ENCODE data around the gene SOCS3.

Gene SOCS3, protein sequence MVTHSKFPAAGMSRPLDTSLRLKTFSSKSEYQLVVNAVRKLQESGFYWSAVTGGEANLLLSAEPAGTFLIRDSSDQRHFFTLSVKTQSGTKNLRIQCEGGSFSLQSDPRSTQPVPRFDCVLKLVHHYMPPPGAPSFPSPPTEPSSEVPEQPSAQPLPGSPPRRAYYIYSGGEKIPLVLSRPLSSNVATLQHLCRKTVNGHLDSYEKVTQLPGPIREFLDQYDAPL

DNA sequence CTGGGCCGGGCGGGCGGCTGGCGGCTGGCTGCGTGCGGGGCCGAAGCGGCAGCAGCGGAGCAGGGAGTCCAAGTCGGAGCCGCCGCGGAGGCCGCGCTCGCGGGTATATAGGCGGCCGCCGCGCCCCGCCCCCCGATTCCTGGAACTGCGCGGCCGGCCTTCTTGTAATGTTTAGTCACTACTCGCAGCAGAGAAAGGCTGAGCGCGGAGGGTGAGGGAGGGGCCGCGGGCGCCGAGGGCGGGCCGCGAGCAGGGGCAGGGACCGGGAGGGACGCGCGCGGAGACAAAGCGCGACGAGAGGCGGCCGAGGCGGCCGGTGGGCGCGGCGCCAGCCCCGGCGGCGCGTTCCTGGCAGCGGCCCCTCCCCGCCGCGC lies at the start of gene SOCS3:
Gene SOCS3 (minus strand): TSS at position 81 of the 374 bp plus-strand sequence. CDS start 982 bp downstream, outside the sequence.
- DNase-seq, result peak; percentile 98

DNA sequence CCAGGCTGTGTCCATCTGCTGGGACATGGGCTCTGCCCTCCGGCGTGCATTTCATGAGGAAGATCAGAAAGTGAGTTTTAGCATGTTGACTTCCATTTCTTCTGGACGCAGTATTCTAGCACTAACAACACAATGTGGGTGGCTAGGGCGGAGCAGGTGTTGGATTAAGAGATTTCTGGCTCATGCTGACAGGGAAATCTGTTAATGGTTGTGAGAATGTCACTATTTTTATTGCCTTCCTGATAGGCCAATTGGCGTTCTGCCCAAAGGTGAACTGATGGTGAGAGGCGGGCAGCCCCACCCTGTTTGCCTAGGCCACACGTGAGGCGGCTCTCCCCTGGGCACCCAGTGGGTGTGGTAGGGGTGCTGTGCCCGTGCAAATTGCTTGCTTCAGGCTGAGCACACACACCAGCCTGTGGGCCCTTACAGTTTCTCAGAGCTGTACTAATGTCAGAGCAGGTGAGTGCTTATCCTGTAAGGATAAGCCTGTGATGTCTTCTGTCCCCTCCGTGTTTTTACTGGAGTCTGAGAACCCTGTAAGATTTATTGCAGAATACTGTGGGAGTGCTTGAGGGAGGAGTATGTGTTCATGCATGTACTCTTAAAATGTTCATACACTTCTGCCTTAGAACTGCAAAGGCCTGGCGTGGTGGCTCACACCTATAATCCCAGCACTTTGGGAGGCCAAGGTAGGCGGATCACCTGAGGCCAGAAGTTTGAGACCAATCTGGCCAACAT lies 49.5 kb upstream of the SOCS3 start:
- no peak for DNase-seq

DNA sequence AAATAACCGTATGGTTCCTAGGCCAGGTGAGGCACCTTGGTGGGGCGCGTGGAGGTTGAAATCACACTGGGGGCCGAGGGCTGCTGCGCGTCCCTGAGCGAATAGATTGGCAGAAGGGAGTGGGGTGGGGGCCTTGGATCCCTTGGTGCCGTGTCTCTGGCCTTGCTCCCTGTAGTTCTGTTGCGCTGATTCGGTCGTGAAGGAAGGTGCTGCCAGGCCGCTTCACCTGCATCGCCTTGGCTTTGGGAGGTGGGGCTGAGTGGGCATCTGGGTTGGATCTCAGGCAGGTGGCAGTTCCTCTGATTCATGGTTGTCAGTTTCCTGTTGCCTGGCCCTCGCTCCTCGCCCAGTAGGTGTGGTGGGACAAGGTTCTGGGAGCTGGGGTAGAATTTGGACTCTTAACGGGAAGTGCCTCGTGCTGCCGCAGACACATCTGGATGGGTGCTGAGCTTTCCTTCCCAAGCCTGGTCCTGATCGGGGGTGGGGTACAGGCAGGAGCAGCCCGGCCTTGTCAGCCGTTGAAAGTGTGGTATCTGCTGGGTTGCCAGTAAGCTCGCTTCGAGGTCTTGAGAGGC lies 48.7 kb upstream of the SOCS3 start:
- no peak for DNase-seq

DNA sequence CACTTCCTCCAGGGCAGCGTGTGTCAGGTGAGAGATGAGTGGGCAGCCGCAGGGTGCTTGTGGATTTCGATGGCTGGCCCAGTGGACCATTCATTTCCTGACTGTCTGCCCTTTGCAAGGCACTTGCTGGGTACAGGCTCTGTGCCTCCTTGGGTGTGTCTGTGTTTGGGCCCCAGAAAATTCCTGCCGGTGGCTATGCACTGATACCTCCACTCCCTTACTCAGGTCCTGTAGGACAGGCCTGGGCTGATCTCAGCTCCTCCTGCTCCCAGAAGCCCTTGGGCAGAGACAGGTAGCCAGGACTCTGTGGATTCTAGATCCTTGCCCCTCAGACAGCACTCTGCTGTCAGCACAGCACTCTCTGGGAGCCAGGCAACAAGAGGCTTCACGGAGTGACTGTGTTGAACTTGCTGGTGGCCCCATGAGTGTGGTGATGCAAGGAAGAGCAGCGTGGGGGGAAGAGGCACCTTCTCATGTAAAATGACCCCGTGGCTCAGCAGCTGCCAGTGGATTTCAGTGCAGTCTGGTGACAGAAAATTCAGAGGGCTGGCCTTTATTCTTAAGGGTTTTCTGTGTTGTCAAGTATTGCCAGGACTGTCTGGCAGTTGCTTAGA lies 47.6 kb upstream of the SOCS3 start:
- DNase-seq, result no peak

DNA sequence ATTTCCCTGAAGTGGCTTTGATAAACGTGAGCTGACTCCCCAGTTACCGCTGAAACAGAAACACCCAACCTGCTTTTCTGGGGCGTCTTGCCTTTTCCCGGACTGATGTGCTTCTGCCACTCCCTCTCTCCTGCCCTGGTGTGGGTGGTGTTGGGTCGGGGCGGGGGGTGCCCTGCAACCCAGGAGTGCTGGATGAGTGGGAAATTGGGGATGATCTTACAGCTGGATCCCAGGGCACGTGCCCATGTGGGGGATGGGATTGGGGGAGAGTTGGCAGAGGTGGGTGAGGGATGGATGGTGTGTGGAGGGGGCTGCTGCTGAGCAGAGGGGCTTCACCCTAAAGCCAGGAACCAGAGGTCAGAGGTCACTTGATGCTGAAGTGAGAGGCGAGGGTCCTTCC lies 47.0 kb upstream of the SOCS3 start:
- DNase-seq, result no peak

DNA sequence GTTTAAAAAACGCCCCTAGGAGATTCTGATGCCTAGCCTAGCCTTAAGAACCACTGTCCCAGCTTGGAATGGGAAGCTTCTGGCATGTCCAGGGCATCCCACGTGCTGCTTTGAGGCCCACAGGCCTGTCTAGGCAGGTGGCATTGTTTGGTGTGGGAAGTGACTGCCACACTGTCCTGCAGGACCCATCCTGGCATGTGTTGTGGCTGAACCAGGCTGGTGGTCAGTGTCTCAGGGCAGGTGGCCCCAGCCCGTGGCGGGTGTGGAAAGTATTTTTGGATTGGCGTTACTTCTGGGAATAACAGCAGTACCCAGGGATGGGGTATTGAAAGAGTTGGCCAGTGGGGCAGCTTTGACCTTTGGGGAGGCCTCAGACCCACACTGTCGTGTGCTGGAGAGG lies 46.5 kb upstream of the SOCS3 start:
- no peak for DNase-seq

DNA sequence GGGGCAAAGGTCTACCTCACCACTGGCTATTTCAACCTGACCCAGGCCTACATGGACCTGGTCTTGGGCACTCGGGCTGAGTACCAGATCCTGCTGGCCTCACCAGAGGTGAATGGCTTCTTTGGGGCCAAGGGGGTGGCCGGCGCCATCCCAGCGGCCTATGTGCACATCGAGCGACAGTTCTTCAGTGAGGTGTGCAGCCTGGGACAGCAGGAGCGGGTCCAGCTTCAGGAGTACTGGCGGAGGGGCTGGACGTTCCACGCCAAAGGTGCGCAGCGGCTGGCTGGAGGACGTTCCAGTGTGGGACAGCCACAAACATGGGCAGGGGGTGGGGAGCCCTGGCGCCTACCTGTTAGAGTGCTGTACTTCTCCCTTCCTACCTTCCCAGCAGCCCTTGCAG lies 43.9 kb upstream of the SOCS3 start:
- DNase-seq, result no peak

DNA sequence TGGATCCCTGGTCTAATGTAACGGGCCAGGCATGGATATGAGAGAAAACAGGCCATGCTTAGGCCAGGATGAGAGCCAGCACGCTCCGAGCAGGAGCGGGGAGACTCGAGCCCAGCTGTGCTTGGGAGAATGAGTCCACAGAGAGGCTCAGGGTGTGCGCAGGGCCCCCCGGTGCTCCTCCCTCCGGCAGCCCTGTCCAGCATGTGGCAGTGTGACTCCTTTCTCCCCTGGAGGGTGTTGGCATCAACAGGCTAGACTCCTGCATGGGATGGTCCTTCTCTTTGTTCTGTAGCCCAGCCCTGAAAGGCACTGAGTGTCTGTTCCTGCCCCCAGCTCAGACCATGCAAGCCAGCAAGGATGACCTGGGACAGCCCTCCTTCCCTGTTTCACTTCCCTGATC lies 42.0 kb upstream of the SOCS3 start:
- DNase-seq, result no peak

DNA sequence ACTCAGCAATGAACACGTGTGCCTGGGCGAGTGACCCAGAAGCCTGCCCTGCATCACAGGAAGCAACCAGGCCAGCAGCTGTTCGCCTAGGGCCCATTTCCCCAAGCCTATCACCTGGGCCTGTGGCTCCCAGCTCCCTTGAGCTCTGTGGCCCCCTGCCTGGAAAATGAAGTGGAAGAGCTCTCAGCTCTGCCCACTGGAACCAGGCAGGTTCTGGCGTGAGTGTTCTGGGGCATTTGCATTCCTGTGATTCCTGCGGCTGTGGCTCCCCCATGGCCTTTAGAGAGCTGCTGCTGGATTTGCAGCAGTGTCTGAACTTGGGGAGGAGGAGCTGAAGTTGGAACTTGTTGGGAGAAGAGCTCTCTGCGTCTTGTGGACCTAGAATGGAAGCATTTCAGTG lies 41.4 kb upstream of the SOCS3 start:
- no peak for DNase-seq

DNA sequence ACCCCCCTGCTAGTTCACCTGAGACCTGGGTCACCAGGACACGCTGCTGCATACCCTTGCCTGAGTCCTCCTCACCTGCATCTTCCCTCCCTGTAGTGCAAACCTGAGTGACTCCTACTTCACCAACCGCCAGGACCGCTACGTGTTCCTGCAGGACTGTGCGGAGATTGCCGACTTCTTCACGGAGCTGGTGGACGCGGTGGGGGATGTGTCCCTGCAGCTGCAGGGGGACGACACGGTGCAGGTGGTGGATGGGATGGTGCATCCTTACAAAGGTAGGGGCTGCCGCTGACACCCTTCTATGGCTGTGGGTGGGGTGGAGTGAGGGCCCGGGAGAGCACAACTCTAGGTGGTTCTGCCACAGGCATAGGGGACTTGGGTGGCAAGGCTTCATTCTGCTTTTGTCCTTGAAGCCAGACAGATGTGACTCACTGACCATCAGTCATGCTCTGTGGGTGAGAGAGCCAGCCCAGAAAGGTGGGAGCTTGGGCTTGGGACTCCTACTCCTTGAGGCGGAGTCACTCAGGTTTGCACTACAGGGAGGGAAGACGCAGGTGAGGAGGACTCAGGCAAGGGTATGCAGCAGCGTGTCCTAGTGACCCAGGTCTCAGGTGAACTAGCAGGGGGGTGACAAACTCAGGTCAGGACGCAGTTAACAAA lies 40.8 kb upstream of the SOCS3 start:
- DNase-seq, result no peak

DNA sequence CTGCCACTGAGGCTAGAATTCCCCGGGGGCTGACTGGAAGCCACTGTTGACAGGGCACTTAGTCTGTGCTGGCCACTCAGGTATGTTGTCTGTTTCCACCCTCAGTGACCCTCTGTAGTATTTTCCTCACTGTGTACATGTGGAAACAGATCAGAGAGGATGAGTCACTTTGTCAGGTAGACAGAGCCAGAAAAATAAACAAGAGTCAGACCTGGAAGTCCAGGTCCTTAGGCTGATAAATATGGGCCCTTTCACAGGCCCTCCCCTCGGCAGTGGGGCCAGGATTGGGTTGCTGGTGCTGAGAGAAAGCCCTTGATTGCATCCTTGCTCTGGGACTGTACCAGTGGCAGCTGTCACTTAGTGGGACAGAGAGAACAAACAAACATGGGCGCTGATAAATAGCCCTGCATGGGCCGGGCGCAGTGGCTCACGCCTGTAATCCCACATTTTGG lies 39.8 kb upstream of the SOCS3 start:
- DNase-seq, result no peak

DNA sequence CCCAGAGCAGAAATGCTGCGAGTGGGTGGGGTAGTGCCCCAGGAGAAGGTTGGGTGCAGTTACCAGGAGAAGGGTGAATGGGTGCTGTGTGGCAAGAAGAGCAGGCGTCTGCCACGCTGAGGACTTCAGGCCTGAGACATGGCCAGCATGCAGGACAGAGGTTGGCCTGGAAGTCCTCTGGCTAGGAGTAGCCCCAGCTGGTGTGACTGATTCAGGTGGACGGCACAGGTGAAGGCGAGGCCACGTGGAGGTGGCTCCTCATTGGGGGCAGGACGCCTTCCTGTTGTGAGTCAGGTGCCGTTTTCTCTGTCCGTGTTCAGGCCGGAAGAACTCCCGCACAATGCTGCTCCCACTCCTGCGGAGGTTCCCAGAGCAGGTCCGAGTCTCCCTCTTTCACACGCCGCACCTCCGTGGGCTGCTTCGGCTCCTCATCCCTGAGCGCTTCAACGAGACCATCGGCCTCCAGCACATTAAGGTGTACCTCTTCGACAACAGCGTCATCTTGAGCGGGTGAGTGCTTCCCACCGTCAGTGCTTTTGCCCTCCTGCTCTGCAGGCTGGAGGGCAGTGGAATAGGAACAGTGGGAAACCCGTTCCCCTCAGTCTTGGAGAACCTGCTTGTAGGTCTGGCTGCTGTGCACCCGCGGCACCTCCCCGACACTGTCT lies 39.3 kb upstream of the SOCS3 start:
- DNase-seq, result no peak

DNA sequence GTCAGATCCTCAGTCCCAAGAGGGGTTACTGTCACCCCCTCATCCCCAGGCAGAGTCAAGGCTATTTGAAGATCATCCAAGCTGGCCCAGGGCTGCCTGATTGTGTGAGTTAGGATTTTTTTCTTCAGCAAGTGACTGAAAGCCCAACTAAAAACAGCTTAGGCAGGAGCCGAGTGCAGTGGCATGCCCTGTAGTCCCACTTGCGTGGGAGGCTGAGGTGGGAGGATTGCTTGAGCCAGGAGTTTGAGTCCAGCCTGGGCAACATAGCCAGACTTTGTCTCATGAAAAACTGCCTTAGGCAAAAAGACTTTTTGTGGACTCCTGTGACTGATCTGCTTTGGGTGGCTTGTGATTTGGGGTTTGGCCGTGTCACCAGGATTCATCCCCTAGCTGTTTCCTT lies 38.5 kb upstream of the SOCS3 start:
- no peak for DNase-seq

DNA sequence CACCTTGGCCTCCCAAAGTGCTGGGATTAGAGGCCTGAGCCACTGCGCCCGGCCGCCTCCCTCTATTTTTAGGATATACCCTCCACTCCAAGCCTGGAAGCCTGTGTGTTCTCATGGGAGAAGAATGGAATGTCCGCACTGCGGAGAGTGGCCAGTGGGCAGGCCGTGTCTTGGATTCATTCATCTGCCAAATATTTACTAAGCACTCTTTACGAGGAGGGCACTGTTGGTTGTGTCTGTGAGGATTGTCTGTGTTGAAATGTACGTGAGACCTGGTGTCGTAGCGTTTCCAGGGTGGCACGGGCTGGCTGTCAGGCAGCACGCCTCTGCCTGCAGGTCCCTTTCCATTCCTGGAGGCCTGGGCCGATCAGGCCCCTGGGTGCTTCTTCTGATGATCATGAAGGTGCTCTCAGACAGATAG lies 37.8 kb upstream of the SOCS3 start:
- DNase-seq, result no peak

DNA sequence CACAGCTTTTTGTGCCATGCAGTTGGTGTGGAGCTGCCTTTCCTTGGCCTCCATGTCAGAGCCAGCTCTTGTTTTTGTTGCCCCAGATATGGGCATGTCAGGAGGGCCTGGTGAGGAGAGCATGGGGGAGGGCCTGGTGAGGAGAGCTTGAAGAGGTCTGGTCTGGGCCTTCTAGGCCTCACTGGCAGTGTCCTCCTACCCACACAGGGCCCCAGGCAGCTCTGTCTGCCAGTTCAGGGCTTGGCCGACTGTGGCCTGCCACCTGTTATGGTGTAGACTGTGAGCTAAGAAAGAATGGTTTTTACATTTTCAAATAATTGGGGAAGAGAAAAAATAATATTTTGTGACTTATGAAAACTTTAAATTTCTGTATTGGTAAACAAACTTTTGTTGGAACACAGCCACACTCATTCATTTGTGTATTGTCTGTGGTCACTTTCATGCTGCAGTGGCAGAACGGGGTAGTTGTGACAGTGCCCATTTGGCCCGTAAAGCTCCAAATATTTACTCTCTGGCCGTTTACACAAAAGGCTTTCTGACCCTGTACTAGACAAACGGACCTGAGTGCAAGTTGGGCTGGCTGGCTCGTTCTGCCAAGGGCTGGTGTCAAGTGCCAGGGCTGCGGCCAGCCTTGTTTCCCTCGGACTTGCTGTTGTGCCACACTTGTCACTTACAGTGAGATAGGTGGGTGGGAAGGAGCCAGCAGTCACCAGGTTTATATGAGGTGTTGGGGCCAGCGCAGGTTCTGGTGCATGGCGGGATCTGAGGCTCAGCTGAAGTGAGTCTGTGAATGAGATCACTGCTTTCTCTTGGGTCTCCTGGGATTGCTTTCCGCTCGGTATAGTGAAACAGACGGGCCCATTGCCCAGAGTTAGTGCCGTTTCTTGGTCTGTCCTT lies 36.8 kb upstream of the SOCS3 start:
- DNase-seq, result no peak

DNA sequence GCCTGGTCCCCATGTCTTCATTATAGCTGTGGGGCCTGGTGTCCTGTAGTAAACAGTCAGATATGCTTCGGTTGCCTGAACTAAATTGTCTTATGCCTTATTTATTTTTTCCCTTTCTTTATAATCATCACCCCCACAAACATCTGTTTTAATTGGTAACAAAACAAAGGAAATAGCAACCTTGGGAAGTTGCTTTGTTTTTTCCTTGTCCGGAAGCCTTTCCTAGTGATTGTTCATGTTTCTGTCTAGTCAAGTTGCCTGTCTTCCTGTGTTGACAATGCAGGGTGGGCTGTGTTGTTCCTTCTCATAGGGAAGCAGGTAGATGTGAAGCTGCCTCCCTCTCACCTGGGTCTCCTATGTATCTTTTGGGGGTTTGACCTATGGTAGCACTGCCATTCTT lies 35.3 kb upstream of the SOCS3 start:
- no peak for DNase-seq

DNA sequence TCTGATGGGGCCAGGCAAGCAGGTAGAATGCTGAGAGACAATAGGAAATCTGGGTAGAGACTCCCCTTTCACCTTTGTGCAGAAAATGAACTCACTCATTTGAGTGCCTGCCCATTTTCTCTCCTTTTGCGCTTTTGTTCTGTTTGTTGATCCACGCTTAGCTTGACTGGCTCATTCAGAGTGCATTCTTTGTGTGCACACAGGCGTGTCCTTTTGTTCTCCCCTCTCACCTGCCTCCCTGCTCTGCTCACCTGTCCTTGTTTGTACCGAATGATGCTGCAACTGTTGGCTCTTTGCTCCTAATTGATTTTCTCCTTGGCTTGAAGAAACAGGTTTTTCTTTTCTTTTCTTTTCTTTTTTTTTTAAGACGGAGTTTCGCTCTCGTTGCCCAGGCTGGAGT lies 34.3 kb upstream of the SOCS3 start:
- no peak for DNase-seq

DNA sequence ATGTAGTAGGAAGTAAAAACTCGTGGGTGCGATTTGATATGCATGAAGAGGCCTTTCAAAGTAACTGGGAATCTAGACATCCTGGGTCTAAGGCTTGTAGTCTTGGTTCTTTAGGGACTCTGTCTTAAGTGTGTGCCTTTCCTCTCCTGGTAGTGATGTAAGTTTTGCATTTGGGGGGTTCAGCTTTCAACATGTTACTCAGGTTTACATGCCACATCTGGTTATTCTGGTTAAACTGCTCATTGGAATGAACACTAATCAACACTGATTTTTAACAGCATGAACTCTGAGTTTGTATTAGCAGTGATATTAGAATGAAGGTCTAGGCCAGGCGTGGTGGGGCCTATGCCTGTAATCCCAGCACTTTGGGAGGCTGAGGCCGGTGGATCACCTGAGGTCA lies 33.7 kb upstream of the SOCS3 start:
- no peak for DNase-seq

DNA sequence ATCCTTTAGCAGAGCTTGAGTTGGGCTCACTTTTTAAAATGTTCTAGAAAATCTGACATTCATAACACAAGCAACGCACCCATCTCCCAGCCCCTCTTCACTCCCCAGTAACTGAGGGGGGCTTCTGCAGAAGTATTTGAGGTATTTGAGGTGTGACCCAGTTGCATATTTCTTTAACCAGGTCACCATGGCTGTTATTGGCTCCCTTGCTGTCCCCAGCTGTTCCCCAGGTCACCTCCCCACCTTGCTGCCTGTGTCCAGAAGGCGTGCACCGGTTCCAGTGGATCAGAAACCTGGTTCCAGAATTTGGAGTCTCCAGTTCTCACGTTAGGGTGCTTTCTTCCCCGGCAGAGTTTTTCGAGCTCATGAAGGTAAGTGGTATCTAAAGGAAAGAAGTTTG lies 32.4 kb upstream of the SOCS3 start:
- DNase-seq, result no peak

DNA sequence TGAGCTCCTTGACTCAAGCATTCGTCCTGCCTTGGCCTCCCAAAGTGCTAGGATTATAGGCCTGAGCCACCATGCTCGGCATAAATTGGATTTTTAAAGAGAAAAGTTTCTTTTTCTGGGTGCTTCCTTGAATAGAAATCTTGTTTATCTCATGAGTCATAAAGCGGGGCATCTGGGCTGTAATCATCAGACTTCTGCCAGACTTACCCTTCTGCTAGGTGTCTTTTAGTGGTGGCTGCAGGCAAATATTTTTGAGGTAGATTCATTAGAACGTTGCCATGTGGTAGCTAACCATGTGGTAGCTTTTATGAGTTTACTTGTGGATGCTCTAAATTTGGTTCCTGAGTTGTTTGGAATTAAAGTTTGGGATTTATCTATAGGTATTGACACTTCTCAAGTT lies 32.0 kb upstream of the SOCS3 start:
- DNase-seq, result no peak

DNA sequence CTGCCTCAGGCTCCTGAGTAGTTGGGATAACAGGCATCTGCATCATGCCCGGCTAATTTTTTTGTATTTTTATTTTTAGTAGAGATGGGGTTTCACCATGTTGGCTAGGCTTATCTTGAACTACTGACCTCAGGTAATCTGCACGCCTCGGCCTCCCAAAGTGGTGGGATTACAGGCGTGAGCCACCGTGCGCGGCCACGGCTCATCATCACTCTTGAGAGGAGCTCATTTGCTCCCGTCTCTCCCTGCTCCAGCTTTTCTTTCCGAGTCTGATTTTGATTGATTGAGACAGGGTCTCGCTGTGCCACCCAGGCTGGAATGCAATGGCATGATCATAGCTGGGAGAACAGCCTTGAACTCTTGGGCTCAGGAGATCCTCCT lies 31.2 kb upstream of the SOCS3 start:
- no peak for DNase-seq

Measured in CD4-positive, alpha-beta T cell treated with Interleukin-4 for 4 hours (primary cell).